ENCODE measurements around the gene FBXL17. TPM values are rescaled to one million over a fixed set of nuclear protein-coding genes. Genes with fewer than 3 reads are reported as not detected.

FBXL17 gene
- total RNA-seq, 2 experiments from 2014 or later: 9.2 to 10.0 TPM

DNA sequence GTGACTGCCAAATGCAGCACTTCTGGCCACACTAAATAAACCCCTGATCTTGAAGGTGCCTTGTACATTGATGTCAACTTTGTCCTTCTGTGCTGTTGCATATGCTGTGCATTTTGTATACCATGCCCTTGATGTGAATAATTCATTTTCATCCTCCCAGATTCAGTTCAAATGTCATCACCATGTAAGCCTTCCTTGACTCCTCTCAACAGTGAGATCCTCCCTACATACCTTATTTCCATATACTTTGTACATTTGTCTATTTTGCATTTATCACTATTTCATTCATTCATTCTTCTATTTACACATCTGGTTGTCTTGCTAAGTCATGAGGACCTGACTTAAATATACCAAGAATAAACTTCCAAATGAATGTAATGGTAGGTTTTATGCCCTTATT lies 438.0 kb downstream of the FBXL17 start:
- Mint-ChIP-seq H3K9me3 (no peaks in the 10 kb centered on the region), H3K27me3 (no peaks in the 10 kb centered on the region), H3K36me3 (ENCODE audit: low read depth) (no peaks in the 10 kb centered on the region), H3K4me3 (no peak overlapping the region), H3K4me1 (no peaks in the 10 kb centered on the region), H3K27ac (no peak overlapping the region)
- no peak for DNase-seq
- ChIA-PET CTCF (no interaction called here), POLR2A (no interaction called here)

DNA sequence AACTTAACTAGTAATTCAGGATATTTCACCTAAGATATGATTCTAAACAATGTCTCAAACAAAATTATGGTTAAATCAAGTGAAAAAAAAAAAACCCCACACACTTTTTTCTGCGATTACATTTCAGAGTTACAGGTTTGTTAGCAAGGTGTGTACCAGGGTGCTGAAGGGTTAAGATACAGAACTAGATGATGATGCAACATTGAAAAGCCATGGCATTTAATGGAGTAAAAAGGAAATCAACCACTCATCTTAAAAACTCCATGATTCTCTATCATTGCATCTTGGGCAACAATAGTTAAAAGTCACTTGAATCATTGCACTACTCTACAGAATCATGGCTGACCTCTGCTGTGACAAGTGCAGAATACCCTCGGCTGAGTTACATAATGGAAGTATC lies 440.9 kb downstream of the FBXL17 start:
- Mint-ChIP-seq H3K27me3 (no peaks in the 10 kb centered on the region), H3K4me3 (no peak overlapping the region), H3K4me1 (no peaks in the 10 kb centered on the region), H3K9me3 (no peaks in the 10 kb centered on the region), H3K27ac (no peak overlapping the region), H3K36me3 (ENCODE audit: low read depth) (peaks cover 3% of the 10 kb centered on the region)
- ChIA-PET POLR2A (no interaction called here), CTCF (no interaction called here)
- no peak for DNase-seq

DNA sequence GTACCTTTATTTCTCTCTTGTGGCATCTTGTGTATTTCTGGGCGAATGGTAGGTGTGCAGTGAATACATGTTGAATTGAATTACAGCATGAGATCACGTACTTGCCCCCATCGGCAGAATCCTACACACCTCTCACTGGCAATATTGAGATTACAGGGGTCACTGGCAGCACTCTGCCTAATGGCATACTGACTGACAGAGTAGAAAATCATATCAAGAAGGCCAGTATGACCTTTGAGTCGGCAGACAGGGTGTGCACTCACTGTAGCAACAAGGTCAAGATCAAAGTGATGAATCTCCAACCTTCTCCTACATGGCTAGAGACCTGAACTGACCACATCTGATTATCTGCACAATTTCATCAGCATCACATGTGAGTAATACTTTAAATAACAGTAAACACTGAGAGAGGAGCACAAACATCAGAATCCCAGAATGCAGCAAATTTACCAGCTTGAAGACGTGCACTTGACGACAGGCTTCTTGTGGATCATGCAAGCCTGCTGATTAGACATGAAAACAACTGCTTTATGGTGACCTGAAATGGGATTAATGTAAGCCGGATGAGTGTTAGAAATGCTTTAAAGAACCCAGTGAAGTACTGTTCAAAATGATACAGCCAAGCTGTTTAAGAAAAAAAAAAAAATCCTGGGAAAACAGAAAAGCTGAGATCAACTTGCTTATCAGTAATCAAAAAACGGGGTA lies 444.1 kb downstream of the FBXL17 start:
- peaks cover 3% of the 10 kb centered on the region for H3K36me3 Mint-ChIP-seq (ENCODE audit: low read depth)
- H3K27me3 Mint-ChIP-seq: no peaks in the 10 kb centered on the region
- ChIA-PET CTCF (no interaction called here), POLR2A (no interaction called here)
- H3K27ac Mint-ChIP-seq: no peak overlapping the region
- H3K4me3 Mint-ChIP-seq: no peak overlapping the region
- no peaks in the 10 kb centered on the region for H3K9me3 Mint-ChIP-seq
- no peak for DNase-seq
- H3K4me1 Mint-ChIP-seq: no peaks in the 10 kb centered on the region

DNA sequence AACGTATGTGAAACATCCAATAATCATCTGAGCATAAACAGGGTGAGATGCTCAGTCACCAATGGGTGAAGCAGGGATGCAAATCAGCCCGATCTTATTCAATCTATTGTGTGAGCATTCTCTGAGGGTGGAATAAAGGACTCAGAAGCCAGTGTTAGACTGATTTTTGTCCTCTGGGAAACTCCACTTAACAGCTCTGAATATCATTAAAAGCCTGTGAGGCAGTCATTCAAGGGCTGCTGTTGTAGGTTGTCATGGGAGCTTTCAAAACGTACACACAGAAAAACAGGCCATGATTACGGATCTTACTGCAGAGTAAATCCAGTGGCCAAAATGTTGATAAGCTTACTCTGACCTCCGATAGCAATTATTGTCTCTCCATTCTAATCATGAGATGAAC lies 444.7 kb downstream of the FBXL17 start:
- POLR2A ChIA-PET: no interaction called here
- Mint-ChIP-seq H3K36me3 (ENCODE audit: low read depth) (peaks cover 3% of the 10 kb centered on the region), H3K9me3 (no peaks in the 10 kb centered on the region), H3K27me3 (no peaks in the 10 kb centered on the region), H3K4me1 (no peaks in the 10 kb centered on the region), H3K4me3 (no peak overlapping the region), H3K27ac (no peak overlapping the region)
- DNase-seq: no peak
- CTCF ChIA-PET: no interaction called here

DNA sequence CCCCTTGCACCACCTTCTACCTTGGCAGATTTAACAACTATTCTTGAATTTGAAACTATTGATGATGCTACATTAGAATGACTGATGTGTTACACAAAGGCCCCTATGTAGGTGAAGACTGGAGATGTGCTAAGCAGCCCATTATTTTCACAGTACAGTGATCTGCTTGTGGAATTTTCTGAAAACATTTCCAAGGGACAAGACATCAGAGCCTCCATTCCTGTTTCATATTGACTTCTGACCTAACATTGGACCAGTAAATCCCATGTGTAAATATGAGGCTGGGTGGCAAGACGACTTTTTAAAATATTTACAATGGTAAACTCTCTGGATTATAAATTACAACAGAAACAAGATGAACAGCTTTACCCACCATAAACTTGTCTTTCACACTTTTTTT lies 445.4 kb downstream of the FBXL17 start:
- DNase-seq: no peak
- ChIA-PET CTCF (no interaction called here), POLR2A (no interaction called here)
- Mint-ChIP-seq H3K4me3 (no peak overlapping the region), H3K27ac (no peak overlapping the region), H3K4me1 (no peaks in the 10 kb centered on the region), H3K9me3 (no peaks in the 10 kb centered on the region), H3K36me3 (ENCODE audit: low read depth) (peaks cover 3% of the 10 kb centered on the region), H3K27me3 (no peaks in the 10 kb centered on the region)

DNA sequence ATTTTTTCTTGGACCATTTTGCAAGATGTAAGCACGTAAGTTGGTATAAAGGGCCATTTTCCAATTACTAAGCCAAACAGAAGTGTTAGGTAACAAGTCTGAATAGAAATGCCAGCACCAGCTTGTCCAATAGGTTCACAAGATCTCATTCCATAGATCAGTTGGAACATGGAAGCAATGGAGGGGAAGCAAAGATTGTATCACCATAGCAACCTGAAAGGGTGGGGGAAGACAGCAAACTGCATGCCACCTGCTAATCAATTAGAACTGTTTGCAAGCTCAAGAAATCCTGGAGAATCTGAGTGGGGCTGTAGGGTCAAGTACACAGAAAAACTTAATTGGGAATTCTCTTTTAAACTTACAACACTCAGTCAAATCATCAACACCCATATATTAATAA lies 446.3 kb downstream of the FBXL17 start:
- POLR2A ChIA-PET: no interaction called here
- H3K27ac Mint-ChIP-seq: no peak overlapping the region
- no peaks in the 10 kb centered on the region for H3K4me1 Mint-ChIP-seq
- CTCF ChIA-PET: no interaction called here
- DNase-seq: no peak
- H3K4me3 Mint-ChIP-seq: no peak overlapping the region
- no peaks in the 10 kb centered on the region for H3K9me3 Mint-ChIP-seq
- H3K27me3 Mint-ChIP-seq: no peaks in the 10 kb centered on the region
- H3K36me3 Mint-ChIP-seq (ENCODE audit: low read depth): peaks cover 3% of the 10 kb centered on the region

DNA sequence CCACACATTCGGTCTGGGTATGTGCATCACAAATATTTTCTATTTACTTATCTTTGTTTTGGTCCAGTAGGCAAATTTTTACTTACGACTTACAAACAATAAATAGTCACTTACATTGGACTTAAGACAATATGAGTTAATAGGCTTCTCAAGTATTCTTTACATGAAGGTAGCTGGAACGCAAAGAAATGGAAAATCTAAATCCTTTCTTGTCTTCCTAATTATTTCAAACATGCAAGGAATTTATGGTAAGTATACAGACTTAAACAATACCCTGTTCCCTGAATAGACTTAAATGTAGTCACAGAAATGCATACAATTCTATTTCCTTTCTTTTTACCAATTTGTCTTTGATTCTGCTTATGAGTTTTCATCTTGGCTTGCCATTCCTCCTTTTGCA lies 448.6 kb downstream of the FBXL17 start:
- no peak overlapping the region for H3K27ac Mint-ChIP-seq
- no peaks in the 10 kb centered on the region for H3K9me3 Mint-ChIP-seq
- H3K27me3 Mint-ChIP-seq: no peaks in the 10 kb centered on the region
- H3K36me3 Mint-ChIP-seq (ENCODE audit: low read depth): peaks cover 3% of the 10 kb centered on the region
- peaks cover 6% of the 10 kb centered on the region for H3K4me1 Mint-ChIP-seq
- DNase-seq: no peak
- H3K4me3 Mint-ChIP-seq: no peak overlapping the region
- POLR2A ChIA-PET: no interaction called here
- CTCF ChIA-PET: no interaction called here

DNA sequence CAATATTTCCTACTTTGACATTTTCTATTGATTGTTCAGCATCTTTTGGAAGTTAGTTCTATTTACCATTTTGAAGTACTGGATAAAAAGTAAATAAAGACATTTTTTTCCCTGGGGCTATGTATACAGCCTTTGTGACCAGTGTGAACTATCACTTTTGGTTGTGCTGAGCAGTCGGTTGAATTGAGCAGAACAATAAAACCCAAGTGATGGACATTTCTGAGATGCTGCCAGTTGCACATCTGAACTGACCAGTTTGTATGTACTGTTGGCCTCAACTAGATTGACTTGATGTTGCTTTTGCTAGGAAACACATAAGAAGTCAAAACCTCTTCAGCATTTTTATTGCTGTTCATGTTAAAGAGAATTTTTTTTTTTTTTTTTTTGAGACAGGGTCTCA lies 451.0 kb downstream of the FBXL17 start:
- Mint-ChIP-seq H3K4me1 (peaks cover 6% of the 10 kb centered on the region), H3K27ac (no peak overlapping the region), H3K36me3 (ENCODE audit: low read depth) (no peaks in the 10 kb centered on the region), H3K9me3 (no peaks in the 10 kb centered on the region), H3K27me3 (no peaks in the 10 kb centered on the region), H3K4me3 (no peak overlapping the region)
- POLR2A ChIA-PET: no interaction called here
- CTCF ChIA-PET: no interaction called here
- no peak for DNase-seq

DNA sequence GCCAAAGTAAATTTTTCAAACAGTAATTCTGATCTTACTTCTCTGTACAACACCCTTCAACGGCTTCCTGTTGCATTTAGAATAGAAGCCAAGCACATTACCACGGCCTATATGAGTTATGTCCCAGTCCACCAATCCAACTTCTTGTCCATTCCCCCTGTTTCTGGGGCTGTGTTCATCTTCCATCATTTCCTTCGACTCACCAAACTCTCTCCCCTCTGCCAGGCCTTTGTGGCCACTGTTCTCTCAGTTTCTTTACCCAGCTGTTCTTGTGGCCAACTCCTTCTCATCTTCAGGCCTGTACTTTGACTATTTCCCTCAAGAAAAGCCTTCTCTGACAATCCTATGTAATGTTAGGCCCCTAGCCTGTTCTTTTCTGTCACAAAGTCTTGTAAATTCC lies 451.8 kb downstream of the FBXL17 start:
- ChIA-PET POLR2A (no interaction called here), CTCF (no interaction called here)
- peaks cover 13% of the 10 kb centered on the region for H3K4me1 Mint-ChIP-seq
- H3K36me3 Mint-ChIP-seq (ENCODE audit: low read depth): peaks cover 4% of the 10 kb centered on the region
- H3K27me3 Mint-ChIP-seq: no peaks in the 10 kb centered on the region
- H3K4me3 Mint-ChIP-seq: no peak overlapping the region
- no peak for DNase-seq
- H3K9me3 Mint-ChIP-seq: no peaks in the 10 kb centered on the region
- no peak overlapping the region for H3K27ac Mint-ChIP-seq

DNA sequence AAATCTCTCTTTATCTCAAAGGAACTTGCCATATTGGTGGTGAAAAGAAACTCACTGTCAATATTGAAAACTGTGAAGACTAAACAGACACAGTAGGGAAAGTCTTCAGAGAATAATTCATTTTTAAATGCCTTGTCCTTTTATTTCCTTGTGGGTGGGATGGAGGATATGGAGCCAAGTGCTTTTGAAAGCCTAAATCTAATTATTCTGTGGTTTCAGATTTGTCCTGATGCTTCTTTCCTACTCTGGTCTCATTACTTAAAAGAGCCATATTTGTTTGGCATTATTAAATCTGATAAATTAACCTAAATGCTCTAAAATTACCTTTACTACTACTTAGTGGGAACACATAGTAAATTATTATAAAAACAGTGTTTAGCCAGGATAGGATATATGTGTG lies 452.8 kb downstream of the FBXL17 start:
- ChIA-PET CTCF (interaction anchor here (1.2 kb wide), 1 partner anchor 27 kb away, joined by 3 read pairs; no protein-coding TSS in a partner anchor), POLR2A (no interaction called here)
- no peak overlapping the region for H3K27ac Mint-ChIP-seq
- H3K27me3 Mint-ChIP-seq: no peaks in the 10 kb centered on the region
- H3K4me3 Mint-ChIP-seq: no peak overlapping the region
- no peak for DNase-seq
- no peaks in the 10 kb centered on the region for H3K9me3 Mint-ChIP-seq
- peaks cover 21% of the 10 kb centered on the region for H3K4me1 Mint-ChIP-seq
- peaks cover 4% of the 10 kb centered on the region for H3K36me3 Mint-ChIP-seq (ENCODE audit: low read depth)

DNA sequence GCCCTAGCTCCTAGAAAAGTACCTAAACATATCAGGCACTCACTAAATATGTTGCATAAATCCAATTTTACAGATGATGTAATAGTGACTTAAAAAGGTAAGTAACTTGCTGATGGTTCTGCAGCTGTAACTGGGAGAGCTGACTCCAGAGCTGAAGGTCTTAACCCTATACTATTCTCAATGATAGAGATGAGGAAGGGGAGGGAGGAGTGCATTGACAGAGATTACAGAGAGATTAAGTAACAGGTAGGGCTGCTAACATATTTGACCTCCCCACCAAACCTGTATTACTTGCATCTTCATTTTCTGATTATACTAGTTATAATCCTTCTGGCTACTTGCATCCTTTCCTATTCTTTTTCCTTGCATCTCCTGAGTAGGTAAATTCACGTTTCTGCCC lies 455.8 kb downstream of the FBXL17 start:
- DNase-seq: no peak
- POLR2A ChIA-PET: no interaction called here
- Mint-ChIP-seq H3K27me3 (no peaks in the 10 kb centered on the region), H3K9me3 (no peaks in the 10 kb centered on the region), H3K4me3 (no peak overlapping the region), H3K27ac (no peak overlapping the region), H3K4me1 (peaks cover 22% of the 10 kb centered on the region), H3K36me3 (ENCODE audit: low read depth) (peaks cover 4% of the 10 kb centered on the region)
- CTCF ChIA-PET: no interaction called here

DNA sequence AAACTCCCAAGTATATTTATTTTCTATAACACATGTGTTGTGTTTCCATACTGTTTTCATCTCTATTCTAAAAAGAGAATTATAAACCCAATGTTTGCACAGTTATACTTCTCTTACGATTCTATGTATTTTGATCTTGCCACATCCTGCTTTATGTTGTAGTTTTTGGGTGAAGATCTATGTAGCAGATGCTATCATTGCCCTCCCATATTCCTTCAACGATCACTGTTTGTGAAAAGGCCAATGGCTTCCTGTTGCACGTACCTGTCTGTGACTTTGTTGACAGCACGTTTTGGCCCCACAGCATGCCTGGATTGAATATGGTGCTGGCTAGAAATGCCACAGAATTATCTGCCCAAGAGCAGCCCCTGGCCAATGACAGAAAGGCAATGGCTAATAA lies 456.7 kb downstream of the FBXL17 start:
- H3K9me3 Mint-ChIP-seq: no peaks in the 10 kb centered on the region
- ChIA-PET CTCF (no interaction called here), POLR2A (no interaction called here)
- H3K36me3 Mint-ChIP-seq (ENCODE audit: low read depth): peaks cover 4% of the 10 kb centered on the region
- H3K4me3 Mint-ChIP-seq: no peak overlapping the region
- H3K4me1 Mint-ChIP-seq: peaks cover 24% of the 10 kb centered on the region
- DNase-seq: no peak
- no peaks in the 10 kb centered on the region for H3K27me3 Mint-ChIP-seq
- no peak overlapping the region for H3K27ac Mint-ChIP-seq

DNA sequence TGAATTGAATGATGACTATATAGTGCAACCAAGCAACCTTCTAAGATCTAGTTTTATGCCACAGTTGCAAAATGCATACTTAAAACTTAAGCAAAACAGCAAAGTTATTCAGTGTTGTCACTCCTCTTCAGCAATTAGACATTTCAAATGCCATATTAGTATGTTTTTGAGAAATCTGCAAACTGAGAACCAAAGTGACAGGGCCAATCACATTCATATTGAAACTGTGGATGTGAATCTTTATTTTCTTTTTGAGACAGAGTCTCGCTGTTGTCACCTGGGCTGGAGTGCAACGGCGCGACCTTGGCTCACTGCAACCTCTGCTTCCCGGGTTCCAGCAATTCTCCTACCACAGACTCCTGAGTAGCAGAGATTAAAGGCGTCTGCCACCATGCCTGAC lies 461.9 kb downstream of the FBXL17 start:
- Mint-ChIP-seq H3K36me3 (ENCODE audit: low read depth) (no peaks in the 10 kb centered on the region), H3K4me3 (no peak overlapping the region), H3K9me3 (no peaks in the 10 kb centered on the region), H3K27ac (peak overlapping the region; percentile 32), H3K27me3 (no peaks in the 10 kb centered on the region), H3K4me1 (peaks cover 56% of the 10 kb centered on the region)
- peak; percentile 22 for DNase-seq
- POLR2A ChIA-PET: no interaction called here
- CTCF ChIA-PET: no interaction called here

DNA sequence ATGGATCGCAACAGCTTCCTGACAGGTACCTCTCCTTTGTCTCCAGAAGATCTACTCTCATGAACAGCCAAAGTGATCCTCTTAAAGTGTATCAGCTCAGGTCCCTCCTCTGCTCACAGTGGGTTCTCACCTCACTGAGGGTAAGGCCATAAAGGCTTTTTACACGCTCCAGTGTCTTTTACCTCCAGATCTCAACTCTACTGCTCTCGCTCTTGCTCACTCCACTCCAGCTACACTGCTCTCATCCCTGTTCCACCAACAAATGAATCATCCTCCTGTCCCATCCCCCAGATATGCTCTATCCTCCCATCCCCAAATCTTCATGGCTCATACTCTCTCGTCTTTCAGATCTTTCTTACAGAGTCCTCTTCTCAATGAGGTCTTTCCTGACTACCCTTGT lies 462.5 kb downstream of the FBXL17 start:
- Mint-ChIP-seq H3K4me1 (peaks cover 50% of the 10 kb centered on the region), H3K4me3 (no peak overlapping the region), H3K27ac (peak overlapping the region; percentile 32), H3K9me3 (no peaks in the 10 kb centered on the region), H3K36me3 (ENCODE audit: low read depth) (no peaks in the 10 kb centered on the region), H3K27me3 (no peaks in the 10 kb centered on the region)
- ChIA-PET POLR2A (no interaction called here), CTCF (no interaction called here)
- no peak for DNase-seq

DNA sequence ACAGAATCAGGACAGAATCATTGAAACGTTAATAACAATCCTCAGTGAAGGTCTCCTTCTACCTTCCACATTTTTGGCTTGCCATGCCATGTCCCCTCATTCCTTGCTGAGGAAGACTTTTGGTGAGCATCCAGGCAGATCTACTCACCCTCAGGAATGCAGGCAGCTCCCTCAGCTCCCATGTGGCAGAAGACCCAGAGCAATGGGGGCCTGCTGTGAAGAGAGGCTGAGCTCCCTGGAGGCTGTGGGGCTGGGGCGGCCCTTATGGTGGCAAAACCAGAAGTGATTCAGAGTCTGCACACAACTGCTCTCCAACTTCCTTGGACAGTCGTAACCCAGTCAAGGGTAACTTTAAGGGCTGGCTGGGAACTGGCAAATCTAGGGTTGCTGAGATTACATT lies 463.9 kb downstream of the FBXL17 start:
- no peaks in the 10 kb centered on the region for H3K9me3 Mint-ChIP-seq
- H3K27ac Mint-ChIP-seq: peak overlapping the region; percentile 16
- H3K27me3 Mint-ChIP-seq: no peaks in the 10 kb centered on the region
- ChIA-PET CTCF (no interaction called here), POLR2A (no interaction called here)
- DNase-seq: no peak
- H3K4me1 Mint-ChIP-seq: peaks cover 55% of the 10 kb centered on the region
- H3K4me3 Mint-ChIP-seq: no peak overlapping the region
- peaks cover 3% of the 10 kb centered on the region for H3K36me3 Mint-ChIP-seq (ENCODE audit: low read depth)

Data from activated CD4-positive, alpha-beta memory T cell treated with anti-CD3 and anti-CD28 coated beads, Interleukin-2, amount 10 ng/mL, durations not matched to agents 7 days and 5 days (primary cell).